GM12878 (cell line): ENCODE measurements around the gene U2AF2.

Source experiments
- BMI1 ChIP-seq: fragments of 450-650 bp; IDR thresholded peaks from 2 replicates; pipeline ENCODE4 v1.6.1; 2016; ENCODE audit warnings: mild to moderate bottlenecking, moderate library complexity, borderline replicate concordance
- BRCA1 ChIP-seq: IDR thresholded peaks from 2 replicates; pipeline ENCODE4 v1.6.1; 2011; ENCODE audit warnings: low read depth, low read length, improper control_type of control experiment
- CHD2 ChIP-seq: IDR thresholded peaks from 2 replicates; pipeline ENCODE4 v1.6.1; 2011; ENCODE audit warnings: low read depth, low read length, improper control_type of control experiment, borderline replicate concordance
- CTCF ChIP-seq, 3 experiments: IDR thresholded peaks in 2 of 3; conservative IDR thresholded peaks in 1 of 3; 2 replicates each; pipeline ENCODE4 v1.5.1; 2011; ENCODE audit warnings: low read depth in 3 of 3, low read length in 3 of 3, mild to moderate bottlenecking in 3 of 3, control low read depth in 2 of 3, moderate library complexity in 2 of 3, inconsistent platforms in 1 of 3, mixed read lengths in 1 of 3; ENCODE audit not compliant: control insufficient read depth in 2 of 3, insufficient read depth in 1 of 3; ENCODE audit errors: extremely low read depth in 1 of 3
- EZH2 ChIP-seq: IDR thresholded peaks from 2 replicates; pipeline ENCODE4 v1.6.1; 2012; ENCODE audit warnings: low read depth, mild to moderate bottlenecking, control low read depth, inconsistent platforms, low read length, borderline replicate concordance; ENCODE audit not compliant: control insufficient read depth
- STAT3 ChIP-seq: IDR thresholded peaks from 2 replicates; pipeline ENCODE4 v1.6.1; 2011; ENCODE audit warnings: low read depth, low read length, improper control_type of control experiment

- no peak for TF ChIP-seq EZH2
- 0 out of 2 replicates have a peak, but pooled peaks have one; percentile 13 for TF ChIP-seq CHD2
- TF ChIP-seq BRCA1: no peak
- TF ChIP-seq STAT3: no peak
- no peak for TF ChIP-seq CTCF (IDR thresholded peaks at IDR 0.05 in 2 of 3, conservative IDR thresholded peaks at IDR 0.05 in 1 of 3; ENCODE audit: control insufficient read depth in 2 of 3, extremely low read depth in 1 of 3, insufficient read depth in 1 of 3, low read depth in 3 of 3, low read length in 3 of 3)
- no peak for TF ChIP-seq BMI1
Observed at GRCh38 chr19:55640577-55641425, 14.0 kb upstream of the U2AF2 start, which contains the start of gene ZNF580.
